ENCODE data around the gene XRCC4. TPM values are rescaled to one million over a fixed set of nuclear protein-coding genes. Genes with fewer than 3 reads are reported as not detected.

XRCC4 gene
- polyA plus RNA-seq, 4 donors: 9.1 to 12.4 (median 10.8) TPM

GRCh38 chr5:83285661-83286398, 208.5 kb downstream of the XRCC4 start:
- Histone ChIP-seq H3K9me3 (ENCODE audit: control insufficient read depth in 2 of 2, insufficient read depth in 1 of 2, low read depth in 1 of 2, low read length in 1 of 2) (no peaks in the 10 kb centered on the region), H3K4me1 (ENCODE audit: control insufficient read depth in 3 of 3, insufficient read depth in 2 of 3, low read depth in 1 of 3, low read length in 2 of 3) (no peaks in the 10 kb centered on the region), H3K36me3 (ENCODE audit: control insufficient read depth in 3 of 3, insufficient read depth in 2 of 3, low read depth in 1 of 3, low read length in 3 of 3) (no peaks in the 10 kb centered on the region), H3K27ac (ENCODE audit: low read depth in 1 of 3, low read length in 2 of 3) (no peak overlapping the region), H3K4me3 (ENCODE audit: low read depth in 1 of 3, low read length in 3 of 3) (no peak overlapping the region), H3K27me3 (ENCODE audit: control insufficient read depth in 3 of 3, insufficient read depth in 3 of 3, low read length in 3 of 3) (no peaks in the 10 kb centered on the region)
- no peak for DNase-seq
- no peak for FAIRE-seq
- WGBS, 3 donors: 87 to 94% (median 94%) methylated on average over 7 of the region's 7 CpGs

GRCh38 chr5:83294246-83294645, 216.9 kb downstream of the XRCC4 start:
- no peaks in the 10 kb centered on the region for H3K4me1 ChIP-seq (ENCODE audit: control insufficient read depth in 3 of 3, insufficient read depth in 2 of 3, low read depth in 1 of 3, low read length in 2 of 3)
- H3K4me3 ChIP-seq (ENCODE audit: low read depth in 1 of 3, low read length in 3 of 3): no peak overlapping the region
- no peaks in the 10 kb centered on the region for H3K27me3 ChIP-seq (ENCODE audit: control insufficient read depth in 3 of 3, insufficient read depth in 3 of 3, low read length in 3 of 3)
- H3K27ac ChIP-seq (ENCODE audit: low read depth in 1 of 3, low read length in 2 of 3): no peak overlapping the region
- DNase-seq (no peak), FAIRE-seq (no peak)
- no peaks in the 10 kb centered on the region for H3K9me3 ChIP-seq (ENCODE audit: control insufficient read depth in 2 of 2, insufficient read depth in 1 of 2, low read depth in 1 of 2, low read length in 1 of 2)
- no peaks in the 10 kb centered on the region for H3K36me3 ChIP-seq (ENCODE audit: control insufficient read depth in 3 of 3, insufficient read depth in 2 of 3, low read depth in 1 of 3, low read length in 3 of 3)
- 82 to 96% (median 87%) methylated on average over 2 of the region's 2 CpGs for WGBS, 3 donors

GRCh38 chr5:83299353-83299752, 222.0 kb downstream of the XRCC4 start:
- Histone ChIP-seq H3K27ac (ENCODE audit: low read depth in 1 of 3, low read length in 2 of 3) (no peak overlapping the region), H3K4me3 (ENCODE audit: low read depth in 1 of 3, low read length in 3 of 3) (no peak overlapping the region), H3K9me3 (ENCODE audit: control insufficient read depth in 2 of 2, insufficient read depth in 1 of 2, low read depth in 1 of 2, low read length in 1 of 2) (peaks cover 0 to 7% of the 10 kb centered on the region in 2 donors), H3K27me3 (ENCODE audit: control insufficient read depth in 3 of 3, insufficient read depth in 3 of 3, low read length in 3 of 3) (no peaks in the 10 kb centered on the region), H3K36me3 (ENCODE audit: control insufficient read depth in 3 of 3, insufficient read depth in 2 of 3, low read depth in 1 of 3, low read length in 3 of 3) (no peaks in the 10 kb centered on the region), H3K4me1 (ENCODE audit: control insufficient read depth in 3 of 3, insufficient read depth in 2 of 3, low read depth in 1 of 3, low read length in 2 of 3) (no peaks in the 10 kb centered on the region)
- WGBS, 3 donors: 95 to 98% (median 96%) methylated on average over 2 of the region's 2 CpGs
- FAIRE-seq (no peak), DNase-seq (no peak)

- Histone ChIP-seq H3K27me3 (ENCODE audit: control insufficient read depth in 3 of 3, insufficient read depth in 3 of 3, low read length in 3 of 3) (no peaks in the 10 kb centered on the region), H3K9me3 (ENCODE audit: control insufficient read depth in 2 of 2, insufficient read depth in 1 of 2, low read depth in 1 of 2, low read length in 1 of 2) (peaks cover 0 to 7% of the 10 kb centered on the region in 2 donors), H3K36me3 (ENCODE audit: control insufficient read depth in 3 of 3, insufficient read depth in 2 of 3, low read depth in 1 of 3, low read length in 3 of 3) (no peaks in the 10 kb centered on the region), H3K27ac (ENCODE audit: low read depth in 1 of 3, low read length in 2 of 3) (no peak overlapping the region), H3K4me1 (ENCODE audit: control insufficient read depth in 3 of 3, insufficient read depth in 2 of 3, low read depth in 1 of 3, low read length in 2 of 3) (no peaks in the 10 kb centered on the region), H3K4me3 (ENCODE audit: low read depth in 1 of 3, low read length in 3 of 3) (no peak overlapping the region)
- DNase-seq (peak in 1 of 2 donors; percentile 4), FAIRE-seq (no peak)
- WGBS, 3 donors: 30 to 49% (median 46%) methylated on average over 3 of the region's 3 CpGs
Measured at GRCh38 chr5:83306572-83307241, 229.4 kb downstream of the XRCC4 start.

- no peak for FAIRE-seq
- DNase-seq: no peak
- Histone ChIP-seq H3K9me3 (ENCODE audit: control insufficient read depth in 2 of 2, insufficient read depth in 1 of 2, low read depth in 1 of 2, low read length in 1 of 2) (peaks cover 0 to 2% of the 10 kb centered on the region in 2 donors), H3K27ac (ENCODE audit: low read depth in 1 of 3, low read length in 2 of 3) (no peak overlapping the region), H3K4me1 (ENCODE audit: control insufficient read depth in 3 of 3, insufficient read depth in 2 of 3, low read depth in 1 of 3, low read length in 2 of 3) (no peaks in the 10 kb centered on the region), H3K4me3 (ENCODE audit: low read depth in 1 of 3, low read length in 3 of 3) (no peak overlapping the region), H3K27me3 (ENCODE audit: control insufficient read depth in 3 of 3, insufficient read depth in 3 of 3, low read length in 3 of 3) (no peaks in the 10 kb centered on the region), H3K36me3 (ENCODE audit: control insufficient read depth in 3 of 3, insufficient read depth in 2 of 3, low read depth in 1 of 3, low read length in 3 of 3) (no peaks in the 10 kb centered on the region)
- WGBS, 3 donors: 80 to 91% (median 88%) methylated on average over 2 of the region's 2 CpGs
Measured at GRCh38 chr5:83312663-83313062, 235.3 kb downstream of the XRCC4 start.

GRCh38 chr5:83313436-83313835, 236.1 kb downstream of the XRCC4 start:
- no peak overlapping the region for H3K27ac ChIP-seq (ENCODE audit: low read depth in 1 of 3, low read length in 2 of 3)
- FAIRE-seq: no peak
- H3K4me1 ChIP-seq (ENCODE audit: control insufficient read depth in 3 of 3, insufficient read depth in 2 of 3, low read depth in 1 of 3, low read length in 2 of 3): no peaks in the 10 kb centered on the region
- DNase-seq: no peak
- H3K36me3 ChIP-seq (ENCODE audit: control insufficient read depth in 3 of 3, insufficient read depth in 2 of 3, low read depth in 1 of 3, low read length in 3 of 3): no peaks in the 10 kb centered on the region
- WGBS, 3 donors: 64 to 74% (median 73%) methylated on average over 2 of the region's 2 CpGs
- no peak overlapping the region for H3K4me3 ChIP-seq (ENCODE audit: low read depth in 1 of 3, low read length in 3 of 3)
- peaks cover 0 to 2% of the 10 kb centered on the region in 2 donors for H3K9me3 ChIP-seq (ENCODE audit: control insufficient read depth in 2 of 2, insufficient read depth in 1 of 2, low read depth in 1 of 2, low read length in 1 of 2)
- H3K27me3 ChIP-seq (ENCODE audit: control insufficient read depth in 3 of 3, insufficient read depth in 3 of 3, low read length in 3 of 3): no peaks in the 10 kb centered on the region

- H3K9me3 ChIP-seq (ENCODE audit: control insufficient read depth in 2 of 2, insufficient read depth in 1 of 2, low read depth in 1 of 2, low read length in 1 of 2): no peaks in the 10 kb centered on the region
- H3K36me3 ChIP-seq (ENCODE audit: control insufficient read depth in 3 of 3, insufficient read depth in 2 of 3, low read depth in 1 of 3, low read length in 3 of 3): no peaks in the 10 kb centered on the region
- H3K27me3 ChIP-seq (ENCODE audit: control insufficient read depth in 3 of 3, insufficient read depth in 3 of 3, low read length in 3 of 3): no peaks in the 10 kb centered on the region
- no peak overlapping the region for H3K27ac ChIP-seq (ENCODE audit: low read depth in 1 of 3, low read length in 2 of 3)
- DNase-seq: no peak
- H3K4me3 ChIP-seq (ENCODE audit: low read depth in 1 of 3, low read length in 3 of 3): no peak overlapping the region
- FAIRE-seq: no peak
- H3K4me1 ChIP-seq (ENCODE audit: control insufficient read depth in 3 of 3, insufficient read depth in 2 of 3, low read depth in 1 of 3, low read length in 2 of 3): no peaks in the 10 kb centered on the region
Measured at GRCh38 chr5:83321483-83322055, 244.2 kb downstream of the XRCC4 start.

- H3K27me3 ChIP-seq (ENCODE audit: control insufficient read depth in 3 of 3, insufficient read depth in 3 of 3, low read length in 3 of 3): no peaks in the 10 kb centered on the region
- H3K27ac ChIP-seq (ENCODE audit: low read depth in 1 of 3, low read length in 2 of 3): no peak overlapping the region
- H3K4me3 ChIP-seq (ENCODE audit: low read depth in 1 of 3, low read length in 3 of 3): no peak overlapping the region
- WGBS, 3 donors: 95 to 98% (median 97%) methylated on average over 5 of the region's 5 CpGs
- no peaks in the 10 kb centered on the region for H3K4me1 ChIP-seq (ENCODE audit: control insufficient read depth in 3 of 3, insufficient read depth in 2 of 3, low read depth in 1 of 3, low read length in 2 of 3)
- no peaks in the 10 kb centered on the region for H3K36me3 ChIP-seq (ENCODE audit: control insufficient read depth in 3 of 3, insufficient read depth in 2 of 3, low read depth in 1 of 3, low read length in 3 of 3)
- DNase-seq (no peak), FAIRE-seq (no peak)
- no peaks in the 10 kb centered on the region for H3K9me3 ChIP-seq (ENCODE audit: control insufficient read depth in 2 of 2, insufficient read depth in 1 of 2, low read depth in 1 of 2, low read length in 1 of 2)
Measured at GRCh38 chr5:83322273-83322924, 245.1 kb downstream of the XRCC4 start.

Measured in small intestine (tissue), 7 donors.